A673 (cell line): ENCODE results near the gene ZCCHC24.

Source experiments
- EZH2 ChIP-seq: fragments of 200-600 bp; sonication (generic); IDR thresholded peaks from 2 replicates; pipeline ENCODE4 v1.6.1; 2017; ENCODE audit warnings: borderline replicate concordance, low read depth, mild to moderate bottlenecking, mixed read lengths, antibody characterized with exemption, low read length; ENCODE audit not compliant: poor library complexity, severe bottlenecking
- TF ChIP-seq, protein P1 (sequence below): fragments of 300-800, 200-600 bp; sonication (generic); conservative IDR thresholded peaks from 2 replicates; pipeline ENCODE4 v1.5.1; 2017; ENCODE audit warnings: low read depth, mild to moderate bottlenecking, antibody characterized with exemption, low read length, moderate library complexity, mixed read lengths

DNA sequence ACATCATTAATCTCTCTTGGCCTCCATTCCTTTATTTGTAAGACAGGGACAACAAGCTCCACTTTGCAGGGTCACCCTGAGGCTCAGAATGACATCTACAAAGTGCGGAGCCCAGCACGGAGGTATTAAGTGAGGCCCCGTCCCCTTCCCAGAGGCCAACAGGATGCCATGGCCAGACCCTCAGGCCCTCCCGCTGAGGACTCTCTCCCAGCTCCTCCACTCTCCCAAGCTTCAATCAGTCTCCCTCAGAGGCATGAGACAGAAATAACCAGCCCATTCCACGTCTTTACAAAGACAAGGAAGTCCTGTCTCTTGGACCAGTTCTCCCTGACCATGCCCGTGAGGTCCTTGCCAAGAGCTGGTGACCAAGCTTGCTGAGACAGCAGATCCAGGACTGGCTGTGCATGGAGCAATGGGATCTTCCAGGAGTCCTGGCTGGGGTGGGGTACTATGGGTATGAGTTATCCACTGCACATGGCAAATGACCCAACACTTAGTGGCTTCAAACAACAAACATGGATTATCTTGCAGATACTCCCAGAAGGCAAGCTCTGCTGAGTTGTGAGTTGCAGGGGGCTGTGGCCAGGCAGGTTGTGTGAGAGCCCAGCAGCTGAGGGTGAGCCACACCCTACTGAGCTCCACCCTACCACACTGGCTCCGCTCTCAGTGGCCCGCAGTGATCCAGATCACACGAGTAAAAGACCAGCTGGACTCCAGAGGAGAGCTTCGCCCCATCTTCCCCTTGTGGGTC lies 102.4 kb downstream of the ZCCHC24 start:
- TF ChIP-seq, protein P1, sequence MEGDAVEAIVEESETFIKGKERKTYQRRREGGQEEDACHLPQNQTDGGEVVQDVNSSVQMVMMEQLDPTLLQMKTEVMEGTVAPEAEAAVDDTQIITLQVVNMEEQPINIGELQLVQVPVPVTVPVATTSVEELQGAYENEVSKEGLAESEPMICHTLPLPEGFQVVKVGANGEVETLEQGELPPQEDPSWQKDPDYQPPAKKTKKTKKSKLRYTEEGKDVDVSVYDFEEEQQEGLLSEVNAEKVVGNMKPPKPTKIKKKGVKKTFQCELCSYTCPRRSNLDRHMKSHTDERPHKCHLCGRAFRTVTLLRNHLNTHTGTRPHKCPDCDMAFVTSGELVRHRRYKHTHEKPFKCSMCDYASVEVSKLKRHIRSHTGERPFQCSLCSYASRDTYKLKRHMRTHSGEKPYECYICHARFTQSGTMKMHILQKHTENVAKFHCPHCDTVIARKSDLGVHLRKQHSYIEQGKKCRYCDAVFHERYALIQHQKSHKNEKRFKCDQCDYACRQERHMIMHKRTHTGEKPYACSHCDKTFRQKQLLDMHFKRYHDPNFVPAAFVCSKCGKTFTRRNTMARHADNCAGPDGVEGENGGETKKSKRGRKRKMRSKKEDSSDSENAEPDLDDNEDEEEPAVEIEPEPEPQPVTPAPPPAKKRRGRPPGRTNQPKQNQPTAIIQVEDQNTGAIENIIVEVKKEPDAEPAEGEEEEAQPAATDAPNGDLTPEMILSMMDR = no peak
- no peak for TF ChIP-seq EZH2
